HepG2 (cell line): ENCODE results near the gene CIAO3. TPM values are rescaled to one million over a fixed set of nuclear protein-coding genes. Genes with fewer than 3 reads are reported as not detected.

Experiments
- ARNTL ChIP-seq: sonication (generic); formaldehyde crosslinking; IDR thresholded peaks from 2 replicates; pipeline ENCODE4 v1.4.0; 2020; ENCODE audit warnings: mild to moderate bottlenecking, missing genetic modification reagents
- BRD4 ChIP-seq: sonication (generic); formaldehyde crosslinking; IDR thresholded peaks from 2 replicates; pipeline ENCODE4 v1.4.0; 2020; ENCODE audit warnings: missing genetic modification reagents
- GZF1 ChIP-seq: sonication (generic); formaldehyde crosslinking; IDR thresholded peaks from 2 replicates; pipeline ENCODE4 v1.5.1; 2020; ENCODE audit warnings: mild to moderate bottlenecking, missing genetic modification reagents
- HNF4A ChIP-seq: sonication (generic); formaldehyde crosslinking; IDR thresholded peaks from 2 replicates; pipeline ENCODE4 v1.4.0; 2020; ENCODE audit warnings: missing genetic modification reagents
- POLR2A ChIP-seq, 2 experiments: IDR thresholded peaks; 2 replicates each; pipeline ENCODE4 v1.6.1; 2011; ENCODE audit warnings: low read depth in 2 of 2, low read length in 2 of 2, mild to moderate bottlenecking in 1 of 2, moderate library complexity in 1 of 2; ENCODE audit not compliant: insufficient read depth in 1 of 2
- POLR2AphosphoS5 ChIP-seq: IDR thresholded peaks from 2 replicates; pipeline ENCODE4 v1.6.1; 2012; ENCODE audit warnings: low read depth, low read length
- SALL1 ChIP-seq: sonication (generic); formaldehyde crosslinking; IDR thresholded peaks from 2 replicates; pipeline ENCODE4 v1.8.0; 2022; ENCODE audit warnings: mild to moderate bottlenecking, missing genetic modification reagents
- SP1 ChIP-seq, 2 experiments: fragments of 450-650 bp in 1 of 2; sonication (generic) in 1 of 2; formaldehyde crosslinking in 1 of 2; IDR thresholded peaks; 2 replicates each; pipeline versions ENCODE4 v1.4.0 to v1.6.1; 2016 to 2020; ENCODE audit warnings: missing genetic modification reagents in 1 of 2
- USF2 ChIP-seq, 2 experiments: sonication (generic) in 1 of 2; formaldehyde crosslinking in 1 of 2; IDR thresholded peaks; 2 replicates each; pipeline versions ENCODE4 v1.5.1 to v1.6.1; 2011 to 2020; ENCODE audit warnings: borderline replicate concordance in 1 of 2, low read depth in 1 of 2, low read length in 1 of 2, mild to moderate bottlenecking in 1 of 2, missing genetic modification reagents in 1 of 2, moderate library complexity in 1 of 2
- ZBTB4 ChIP-seq: sonication (generic); formaldehyde crosslinking; IDR thresholded peaks from 2 replicates; pipeline ENCODE4 v1.4.0; 2020; ENCODE audit warnings: missing genetic modification reagents, mild to moderate bottlenecking, borderline replicate concordance
- ZNF607 ChIP-seq: sonication (generic); formaldehyde crosslinking; IDR thresholded peaks from 2 replicates; pipeline ENCODE4 v1.5.1; 2020; ENCODE audit warnings: missing genetic modification reagents, mild to moderate bottlenecking, borderline replicate concordance
- ZNF777 ChIP-seq: sonication (generic); formaldehyde crosslinking; IDR thresholded peaks from 2 replicates; pipeline ENCODE4 v1.4.0; 2020; ENCODE audit warnings: missing genetic modification reagents
- polyA plus RNA-seq, 8 experiments: library from polyadenylated mRNA; depleted of rRNA in 3 of 8; stranded (reverse) in 7 of 8; unstranded in 1 of 8; fragments of >200 nt; fragmentation: Illumina TruSeq in 4 of 8; extraction: Trizol in 4 of 8; gene quantifications; 2 replicates each; pipeline versions ENCODE4 v1.2.1 to v1.2.3, GENCODE V29; 2011 to 2016; ENCODE audit warnings: low read depth in 4 of 8, missing spikeins in 1 of 8, mixed read lengths in 1 of 8; ENCODE audit not compliant: insufficient read depth in 1 of 8
- total RNA-seq, 5 experiments: library from RNA; depleted of rRNA; stranded (reverse); fragments of >200 nt; fragmentation: Illumina TruSeq; extraction: Trizol; gene quantifications; 2 replicates each; pipeline ENCODE4 v1.2.3, GENCODE V29; 2016; ENCODE audit warnings: low read depth in 1 of 5
- TF ChIP-seq, protein P1 (sequence below): IDR thresholded peaks from 2 replicates; pipeline ENCODE4 v1.6.1; 2016; ENCODE audit warnings: low read depth, borderline replicate concordance
- TF ChIP-seq, protein P2 (sequence below): IDR thresholded peaks from 2 replicates; pipeline ENCODE4 v1.6.1; 2016; ENCODE audit warnings: mild to moderate bottlenecking, missing biosample characterization, missing genetic modification reagents
- TF ChIP-seq, protein P3 (sequence below): sonication (generic); formaldehyde crosslinking; IDR thresholded peaks from 2 replicates; pipeline ENCODE4 v1.5.1; 2020; ENCODE audit warnings: mild to moderate bottlenecking, missing genetic modification reagents, borderline replicate concordance

CIAO3 gene
- total and polyA plus RNA-seq, 2 of the 13 experiments (the other 11 are each of a cell fraction or from before 2014, with no cell fraction given) = 21.7 to 25.0 TPM

DNA sequence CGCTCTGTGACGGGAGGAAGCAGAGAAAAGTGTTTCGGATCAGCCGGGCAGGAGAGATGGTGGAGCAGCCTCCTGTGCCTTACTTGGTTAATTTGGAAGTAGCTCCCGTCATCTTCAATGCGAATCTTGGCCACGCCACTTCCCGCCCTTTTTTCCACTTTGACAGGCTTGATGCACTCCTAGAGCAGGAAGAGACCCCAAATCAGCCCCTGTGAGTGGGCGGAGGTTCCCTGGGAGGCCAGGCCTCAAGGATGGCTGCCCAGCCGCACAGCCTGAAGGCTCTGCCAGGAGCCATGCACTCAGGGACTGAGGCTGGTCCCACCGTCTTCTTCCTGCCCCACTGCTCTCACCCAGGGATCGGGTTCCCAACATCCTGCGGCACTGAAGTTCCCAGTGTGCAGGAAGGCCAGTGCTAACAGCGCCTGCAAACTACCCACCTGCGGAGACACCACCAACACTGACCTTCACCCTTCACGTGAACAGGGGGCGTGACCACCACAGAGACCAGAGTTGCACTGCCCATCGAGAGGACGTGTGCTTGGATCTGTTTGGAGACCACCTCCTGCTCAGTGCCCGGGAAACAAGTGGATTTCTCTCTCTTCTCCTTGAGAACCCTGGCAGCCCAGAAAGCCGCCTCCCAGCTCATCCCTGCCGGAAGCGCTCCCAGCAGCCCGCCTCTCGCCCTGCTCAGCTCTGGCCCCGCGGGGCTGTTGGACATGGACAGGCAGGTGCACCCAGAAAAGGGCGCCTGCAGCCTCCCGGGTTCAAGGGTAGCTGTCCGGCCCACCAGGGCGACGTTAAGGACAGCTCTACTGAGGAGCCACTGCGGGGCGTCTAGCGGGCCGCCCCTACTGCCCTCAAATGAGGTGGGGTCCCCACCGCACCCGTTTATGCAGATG, 988 bp downstream of the CIAO3 start (continued):
- TF ChIP-seq, protein P1, sequence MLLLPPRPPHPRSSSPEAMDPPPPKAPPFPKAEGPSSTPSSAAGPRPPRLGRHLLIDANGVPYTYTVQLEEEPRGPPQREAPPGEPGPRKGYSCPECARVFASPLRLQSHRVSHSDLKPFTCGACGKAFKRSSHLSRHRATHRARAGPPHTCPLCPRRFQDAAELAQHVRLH = no peak
- no peak for TF ChIP-seq SP1 (IDR thresholded peaks at IDR 0.05)
- no peak; the same call in 1 of the 2 replicates for TF ChIP-seq SP1 (CRISPR knock-in tag; IDR thresholded peaks at IDR 0.05)
- peak; percentile 25; the same call in 1 of the 2 replicates for TF ChIP-seq USF2 (IDR thresholded peaks at IDR 0.05; ENCODE audit: low read depth, low read length)
- no peak for TF ChIP-seq USF2 (CRISPR knock-in tag; IDR thresholded peaks at IDR 0.05; ENCODE audit: borderline replicate concordance)
- 0 out of 2 replicates have a peak, but pooled peaks have one; percentile 7 for TF ChIP-seq ZNF777 (CRISPR knock-in tag)
- TF ChIP-seq, protein P2, sequence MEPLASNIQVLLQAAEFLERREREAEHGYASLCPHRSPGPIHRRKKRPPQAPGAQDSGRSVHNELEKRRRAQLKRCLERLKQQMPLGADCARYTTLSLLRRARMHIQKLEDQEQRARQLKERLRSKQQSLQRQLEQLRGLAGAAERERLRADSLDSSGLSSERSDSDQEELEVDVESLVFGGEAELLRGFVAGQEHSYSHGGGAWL (CRISPR knock-in tag) = 0 out of 2 replicates have a peak, but pooled peaks have one; percentile 23
- TF ChIP-seq POLR2AphosphoS5 = peak; percentile 69
- peak; percentile 66 for TF ChIP-seq HNF4A (CRISPR knock-in tag)
- peak; percentile 81 for TF ChIP-seq ARNTL
- peak in 1 of 2 experiments; percentile 80; a peak in 2 of 4 replicates for TF ChIP-seq POLR2A (IDR thresholded peaks at IDR 0.05; ENCODE audit: insufficient read depth in 1 of 2, low read depth in 2 of 2, low read length in 2 of 2)
- 0 out of 2 replicates have a peak, but pooled peaks have one; percentile 11 for TF ChIP-seq GZF1 (CRISPR knock-in tag)
- TF ChIP-seq BRD4 (CRISPR knock-in tag) = 0 out of 2 replicates have a peak, but pooled peaks have one; percentile 63
- peak; percentile 52; the same call in 1 of the 2 replicates for TF ChIP-seq ZNF607 (CRISPR knock-in tag)
- TF ChIP-seq SALL1 (CRISPR knock-in tag) = peak; percentile 20; the same call in 1 of the 2 replicates
- no peak for TF ChIP-seq ZBTB4 (CRISPR knock-in tag)
- TF ChIP-seq, protein P3, sequence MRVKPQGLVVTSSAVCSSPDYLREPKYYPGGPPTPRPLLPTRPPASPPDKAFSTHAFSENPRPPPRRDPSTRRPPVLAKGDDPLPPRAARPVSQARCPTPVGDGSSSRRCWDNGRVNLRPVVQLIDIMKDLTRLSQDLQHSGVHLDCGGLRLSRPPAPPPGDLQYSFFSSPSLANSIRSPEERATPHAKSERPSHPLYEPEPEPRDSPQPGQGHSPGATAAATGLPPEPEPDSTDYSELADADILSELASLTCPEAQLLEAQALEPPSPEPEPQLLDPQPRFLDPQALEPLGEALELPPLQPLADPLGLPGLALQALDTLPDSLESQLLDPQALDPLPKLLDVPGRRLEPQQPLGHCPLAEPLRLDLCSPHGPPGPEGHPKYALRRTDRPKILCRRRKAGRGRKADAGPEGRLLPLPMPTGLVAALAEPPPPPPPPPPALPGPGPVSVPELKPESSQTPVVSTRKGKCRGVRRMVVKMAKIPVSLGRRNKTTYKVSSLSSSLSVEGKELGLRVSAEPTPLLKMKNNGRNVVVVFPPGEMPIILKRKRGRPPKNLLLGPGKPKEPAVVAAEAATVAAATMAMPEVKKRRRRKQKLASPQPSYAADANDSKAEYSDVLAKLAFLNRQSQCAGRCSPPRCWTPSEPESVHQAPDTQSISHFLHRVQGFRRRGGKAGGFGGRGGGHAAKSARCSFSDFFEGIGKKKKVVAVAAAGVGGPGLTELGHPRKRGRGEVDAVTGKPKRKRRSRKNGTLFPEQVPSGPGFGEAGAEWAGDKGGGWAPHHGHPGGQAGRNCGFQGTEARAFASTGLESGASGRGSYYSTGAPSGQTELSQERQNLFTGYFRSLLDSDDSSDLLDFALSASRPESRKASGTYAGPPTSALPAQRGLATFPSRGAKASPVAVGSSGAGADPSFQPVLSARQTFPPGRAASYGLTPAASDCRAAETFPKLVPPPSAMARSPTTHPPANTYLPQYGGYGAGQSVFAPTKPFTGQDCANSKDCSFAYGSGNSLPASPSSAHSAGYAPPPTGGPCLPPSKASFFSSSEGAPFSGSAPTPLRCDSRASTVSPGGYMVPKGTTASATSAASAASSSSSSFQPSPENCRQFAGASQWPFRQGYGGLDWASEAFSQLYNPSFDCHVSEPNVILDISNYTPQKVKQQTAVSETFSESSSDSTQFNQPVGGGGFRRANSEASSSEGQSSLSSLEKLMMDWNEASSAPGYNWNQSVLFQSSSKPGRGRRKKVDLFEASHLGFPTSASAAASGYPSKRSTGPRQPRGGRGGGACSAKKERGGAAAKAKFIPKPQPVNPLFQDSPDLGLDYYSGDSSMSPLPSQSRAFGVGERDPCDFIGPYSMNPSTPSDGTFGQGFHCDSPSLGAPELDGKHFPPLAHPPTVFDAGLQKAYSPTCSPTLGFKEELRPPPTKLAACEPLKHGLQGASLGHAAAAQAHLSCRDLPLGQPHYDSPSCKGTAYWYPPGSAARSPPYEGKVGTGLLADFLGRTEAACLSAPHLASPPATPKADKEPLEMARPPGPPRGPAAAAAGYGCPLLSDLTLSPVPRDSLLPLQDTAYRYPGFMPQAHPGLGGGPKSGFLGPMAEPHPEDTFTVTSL (CRISPR knock-in tag) = peak; percentile 48; the same call in 1 of the 2 replicates
